ENCODE data around the gene PLEKHG3. TPM values are rescaled to one million over a fixed set of nuclear protein-coding genes. Genes with fewer than 3 reads are reported as not detected.

PLEKHG3 gene
- total and polyA plus RNA-seq, 8 donors, result 33.3 to 60.7 (median 39.7) TPM

GRCh38 chr14:64714432-64715025, 10.3 kb downstream of the PLEKHG3 start:
- no peak for TF ChIP-seq CTCF (IDR thresholded peaks at IDR 0.05)
- peak overlapping the region; percentile 54 to 88 (median 74) for H3K27ac ChIP-seq
- no peak overlapping the region for H3K4me3 ChIP-seq
- DNase-seq (peak in 1 of 6 donors; percentile 7), FAIRE-seq (no peak), ATAC-seq (no peak)
- no peaks in the 10 kb centered on the region for H3K9me3 ChIP-seq
- intact Hi-C loops (cut with DNase I), result no loop called here
- no peaks in the 10 kb centered on the region for H3K36me3 ChIP-seq
- no peaks in the 10 kb centered on the region for H3K27me3 ChIP-seq
- peaks cover 23 to 51% (median 34%) of the 10 kb centered on the region in 3 donors for H3K4me1 ChIP-seq
- 72 to 73% methylated on average over 5 of the region's 5 CpGs for WGBS, 2 donors

- H3K9me3 ChIP-seq, result no peaks in the 10 kb centered on the region
- 23 to 32% methylated on average over 4 of the region's 4 CpGs for WGBS, 2 donors
- ATAC-seq, result no peak
These were observed 11.0 kb downstream of the PLEKHG3 start for GRCh38 chr14:64715146-64715627.

GRCh38 chr14:64715628-64716412, 11.6 kb downstream of the PLEKHG3 start:
- Histone ChIP-seq H3K36me3 (no peaks in the 10 kb centered on the region), H3K4me3 (peak overlapping the region in 2 of 4 donors; percentile 36 to 40), H3K4me1 (peaks cover 36 to 54% (median 38%) of the 10 kb centered on the region in 3 donors), H3K27ac (peak overlapping the region; percentile 54 to 88 (median 74)), H3K9me3 (no peaks in the 10 kb centered on the region), H3K27me3 (no peaks in the 10 kb centered on the region)
- intact Hi-C loops (cut with DNase I), result no loop called here
- 7 to 10% methylated on average over 22 of the region's 22 CpGs for WGBS, 2 donors
- no peak for TF ChIP-seq CTCF (IDR thresholded peaks at IDR 0.05)
- peak in 5 of 6 donors; percentile 53 to 75 (median 62) for DNase-seq
- no peak for FAIRE-seq
- ATAC-seq, result peak; percentile 51 to 65 (median 56)

More at GRCh38 chr14:64715146-64715627, 11.0 kb downstream of the PLEKHG3 start:
- no peak for TF ChIP-seq CTCF (IDR thresholded peaks at IDR 0.05)
- Histone ChIP-seq H3K4me1 (peaks cover 30 to 52% (median 36%) of the 10 kb centered on the region in 3 donors), H3K4me3 (peak overlapping the region in 1 of 4 donors; percentile 40), H3K27ac (peak overlapping the region; percentile 54 to 88 (median 74)), H3K27me3 (no peaks in the 10 kb centered on the region), H3K36me3 (no peaks in the 10 kb centered on the region)
- intact Hi-C loops (cut with DNase I), result no loop called here
- DNase-seq (peak in 1 of 6 donors; percentile 8), FAIRE-seq (no peak)

DNA sequence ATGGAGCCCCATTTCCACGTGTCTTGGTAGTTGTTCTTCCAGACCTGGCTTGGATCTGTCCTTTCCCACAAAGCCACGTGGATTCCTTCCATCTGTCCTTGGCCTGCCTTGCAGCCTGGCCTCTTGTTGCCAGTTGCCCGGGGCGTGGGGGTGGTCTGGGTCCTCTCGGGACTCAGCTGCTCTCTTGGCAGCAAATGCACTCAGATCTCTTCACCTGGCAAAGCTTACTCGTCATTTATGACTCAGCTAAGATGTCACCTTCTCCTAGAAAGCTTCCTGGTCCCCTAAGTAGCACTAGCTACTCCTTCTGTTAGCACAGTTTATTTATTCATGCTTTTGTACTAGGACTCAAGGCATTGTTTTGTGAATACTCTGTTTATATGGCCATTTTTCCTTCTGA, 13.6 kb downstream of the PLEKHG3 start:
- no peak for TF ChIP-seq CTCF (IDR thresholded peaks at IDR 0.05)
- Histone ChIP-seq H3K27ac (peak overlapping the region; percentile 62 to 94 (median 77)), H3K36me3 (no peaks in the 10 kb centered on the region), H3K4me3 (no peak overlapping the region), H3K9me3 (no peaks in the 10 kb centered on the region), H3K4me1 (peaks cover 56 to 74% (median 58%) of the 10 kb centered on the region in 3 donors), H3K27me3 (no peaks in the 10 kb centered on the region)
- ATAC-seq (peak; percentile 29 to 38 (median 34)), FAIRE-seq (no peak), DNase-seq (peak in 4 of 6 donors; percentile 78 to 88 (median 80))
- WGBS, 2 donors, result 6 to 12% methylated on average over 6 of the region's 6 CpGs
- intact Hi-C loops (cut with DNase I), result no loop called here

Measured in pancreas (tissue), 10 donors.